ENCODE measurements around the gene DAPK2.

DNA sequence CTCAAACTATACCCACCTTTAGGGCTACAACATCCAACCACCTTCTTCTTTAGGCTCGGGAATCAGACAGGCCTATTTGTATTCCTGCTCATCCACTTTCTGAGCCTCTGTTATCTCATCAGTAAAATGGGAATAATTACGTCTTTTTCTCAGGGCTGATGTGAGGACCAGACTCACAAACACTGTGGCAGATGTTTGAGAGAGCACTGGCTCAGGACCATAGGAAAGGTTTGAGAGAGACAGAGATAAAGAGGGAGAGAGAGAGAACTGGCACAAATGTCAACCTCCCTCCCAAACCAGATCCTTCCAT, 4.8 kb upstream of the DAPK2 start:
- TF ChIP-seq, protein P1, sequence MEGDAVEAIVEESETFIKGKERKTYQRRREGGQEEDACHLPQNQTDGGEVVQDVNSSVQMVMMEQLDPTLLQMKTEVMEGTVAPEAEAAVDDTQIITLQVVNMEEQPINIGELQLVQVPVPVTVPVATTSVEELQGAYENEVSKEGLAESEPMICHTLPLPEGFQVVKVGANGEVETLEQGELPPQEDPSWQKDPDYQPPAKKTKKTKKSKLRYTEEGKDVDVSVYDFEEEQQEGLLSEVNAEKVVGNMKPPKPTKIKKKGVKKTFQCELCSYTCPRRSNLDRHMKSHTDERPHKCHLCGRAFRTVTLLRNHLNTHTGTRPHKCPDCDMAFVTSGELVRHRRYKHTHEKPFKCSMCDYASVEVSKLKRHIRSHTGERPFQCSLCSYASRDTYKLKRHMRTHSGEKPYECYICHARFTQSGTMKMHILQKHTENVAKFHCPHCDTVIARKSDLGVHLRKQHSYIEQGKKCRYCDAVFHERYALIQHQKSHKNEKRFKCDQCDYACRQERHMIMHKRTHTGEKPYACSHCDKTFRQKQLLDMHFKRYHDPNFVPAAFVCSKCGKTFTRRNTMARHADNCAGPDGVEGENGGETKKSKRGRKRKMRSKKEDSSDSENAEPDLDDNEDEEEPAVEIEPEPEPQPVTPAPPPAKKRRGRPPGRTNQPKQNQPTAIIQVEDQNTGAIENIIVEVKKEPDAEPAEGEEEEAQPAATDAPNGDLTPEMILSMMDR (IDR thresholded peaks at IDR 0.05), result no peak
- TF ChIP-seq ZFX (IDR thresholded peaks at IDR 0.05; ENCODE audit: borderline replicate concordance), result no peak

Measured in 22Rv1 (cell line).